Lower lobe of right lung (tissue), 2 donors: Measurements from ENCODE around the gene ANKRD12. TPM values are rescaled to one million over a fixed set of nuclear protein-coding genes. Genes with fewer than 3 reads are reported as not detected.

ENCODE experiments used
- ATAC-seq, 2 donors: fragments of 200-7000 bp; cut with Tn5 transposase; one replicate each; pipeline ENCODE4 v1.9.1; 2020 to 2022; ENCODE audit warnings: mild to moderate bottlenecking in 2 of 2, moderate library complexity in 2 of 2
- DNase-seq: peaks from one replicate; pipeline ENCODE4 v3.0.0-alpha.2; 2020
- H3K27ac ChIP-seq: fragments of 200-600 bp; one replicate; pipeline ENCODE4 v1.8.0; 2022
- H3K27me3 ChIP-seq: fragments of 200-600 bp; one replicate; pipeline ENCODE4 v1.8.0; 2022; ENCODE audit warnings: low read depth
- H3K36me3 ChIP-seq: fragments of 200-600 bp; one replicate; pipeline ENCODE4 v1.8.0; 2022; ENCODE audit warnings: mild to moderate bottlenecking
- H3K4me1 ChIP-seq: fragments of 200-600 bp; one replicate; pipeline ENCODE4 v1.8.0; 2022
- H3K4me3 ChIP-seq: fragments of 200-600 bp; one replicate; pipeline ENCODE4 v1.8.0; 2022; ENCODE audit warnings: mild to moderate bottlenecking
- H3K9me3 ChIP-seq: fragments of 200-600 bp; one replicate; pipeline ENCODE4 v1.8.0; 2022
- CTCF ChIP-seq: fragments of 200-600 bp; IDR thresholded peaks from one replicate; pipeline ENCODE4 v1.8.0; 2022; ENCODE audit warnings: antibody characterized with exemption, mild to moderate bottlenecking
- intact Hi-C: fragments of 100-400 bp; cut with DNase I; formaldehyde crosslinking; loops from one replicate; pipeline ENCODE4 v1.11.0; 2022
- total RNA-seq: library from RNA; stranded (reverse); fragmentation: NEBNext Ultra II Directional; extraction: Animal tissue kit (Norgen Biotek cat#: 25700); gene quantifications from one replicate; pipeline ENCODE4 v1.2.1, GENCODE V29; 2021
- donor health status: DM: no; HTN: yes; CAD: no; lungs with severe emphysema.

The ANKRD12 gene
- total RNA-seq, 1 donor from 2014 or later, result 77.7 TPM

- ATAC-seq, result no peak
- intact Hi-C loops, result no loop called here
Measured at GRCh38 chr18:9182852-9183399, 46.3 kb downstream of the ANKRD12 start.

DNA sequence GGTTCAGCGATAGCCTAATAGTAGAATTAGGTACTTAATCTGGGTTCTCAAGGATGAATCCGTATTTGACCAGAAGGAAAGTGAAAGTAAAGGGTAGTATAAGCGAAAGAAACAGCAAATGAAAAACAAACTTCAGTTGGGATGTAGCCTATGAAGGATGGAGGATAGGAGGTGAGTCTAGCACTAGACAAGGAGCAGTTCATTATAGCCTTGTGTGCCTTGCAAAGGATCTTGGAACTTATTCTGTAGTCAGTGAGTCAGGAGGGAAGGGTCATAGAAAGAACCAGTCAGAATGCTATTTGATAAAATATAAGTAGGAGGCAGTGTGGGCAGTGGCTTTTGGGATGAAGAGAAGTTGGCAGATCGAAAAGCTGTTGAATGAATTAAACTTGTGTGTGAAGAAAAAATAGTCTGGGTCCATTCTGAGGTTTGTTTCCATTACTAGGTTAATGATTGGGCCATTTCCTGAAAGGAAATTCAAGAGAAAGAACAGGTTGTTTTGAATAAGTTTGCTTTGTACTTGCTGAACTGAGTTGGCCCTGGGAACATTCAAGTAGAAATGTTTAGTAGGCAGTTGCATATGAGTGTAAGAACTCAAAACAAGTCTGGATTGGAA, 48.5 kb downstream of the ANKRD12 start:
- Histone ChIP-seq H3K36me3 (peaks cover 24% of the 10 kb centered on the region), H3K9me3 (no peaks in the 10 kb centered on the region), H3K27me3 (no peaks in the 10 kb centered on the region), H3K27ac (no peak overlapping the region), H3K4me3 (peak overlapping the region; percentile 27), H3K4me1 (peaks cover 15% of the 10 kb centered on the region)
- ATAC-seq, result peak in 1 of 2 donors; percentile 68
- DNase-seq, result no peak
- no peak for TF ChIP-seq CTCF
- intact Hi-C loops, result no loop called here

More at GRCh38 chr18:9182852-9183399, 46.3 kb downstream of the ANKRD12 start:
- Histone ChIP-seq H3K27me3 (no peaks in the 10 kb centered on the region), H3K9me3 (no peaks in the 10 kb centered on the region), H3K4me3 (no peak overlapping the region), H3K27ac (no peak overlapping the region), H3K36me3 (peaks cover 24% of the 10 kb centered on the region), H3K4me1 (peaks cover 10% of the 10 kb centered on the region)
- no peak for DNase-seq
- TF ChIP-seq CTCF, result no peak

DNA sequence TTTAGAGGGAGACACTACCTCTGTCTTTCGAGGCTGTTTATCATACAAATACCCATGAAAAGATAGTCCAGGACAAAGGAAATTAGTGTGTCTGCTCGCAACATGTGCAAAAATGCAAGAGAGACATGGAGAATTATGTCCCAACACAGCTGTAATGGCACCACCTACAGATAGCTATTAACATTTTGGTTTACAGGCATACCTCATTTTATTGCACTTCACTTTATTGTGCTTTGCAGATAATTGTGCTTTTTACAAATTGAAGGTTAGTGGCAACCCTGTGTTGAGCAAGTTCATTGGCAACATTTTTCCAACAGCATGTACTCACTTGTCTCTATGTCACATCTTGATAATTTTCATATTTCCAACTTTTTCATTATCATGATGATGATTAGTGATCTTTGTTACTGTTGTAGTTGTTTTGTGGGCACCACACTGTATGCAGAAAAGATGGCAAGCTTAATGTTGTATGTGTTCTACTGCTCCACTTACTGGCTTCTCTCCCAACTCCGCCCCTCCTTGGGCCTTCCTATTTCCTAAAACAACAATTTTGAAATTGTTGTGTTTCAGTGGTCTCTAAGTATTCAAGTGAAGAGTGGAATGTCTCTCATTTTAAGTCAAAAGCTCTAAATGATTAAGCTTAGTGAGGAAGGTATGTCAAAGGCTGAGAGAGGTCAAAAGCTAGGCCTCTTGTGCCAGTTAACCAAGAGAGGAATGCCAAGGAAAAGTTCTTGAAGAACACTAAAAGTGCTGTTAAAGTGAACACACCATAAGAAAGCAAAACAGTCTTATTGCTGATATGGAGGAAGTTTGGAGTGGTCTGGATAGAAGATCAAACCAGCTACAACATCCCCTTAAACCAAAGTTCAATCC, 52.0 kb downstream of the ANKRD12 start:
- DNase-seq (no peak), ATAC-seq (peak; percentile 30 to 34)
- Histone ChIP-seq H3K4me1 (peaks cover 7% of the 10 kb centered on the region), H3K9me3 (no peaks in the 10 kb centered on the region), H3K27me3 (no peaks in the 10 kb centered on the region), H3K4me3 (no peak overlapping the region), H3K36me3 (peaks cover 10% of the 10 kb centered on the region), H3K27ac (no peak overlapping the region)
- intact Hi-C loops, result no loop called here
- TF ChIP-seq CTCF, result no peak

- no peak for TF ChIP-seq CTCF
- ATAC-seq (no peak), DNase-seq (no peak)
- Histone ChIP-seq H3K27me3 (no peaks in the 10 kb centered on the region), H3K4me3 (no peak overlapping the region), H3K4me1 (peaks cover 7% of the 10 kb centered on the region), H3K36me3 (peaks cover 9% of the 10 kb centered on the region), H3K27ac (no peak overlapping the region), H3K9me3 (no peaks in the 10 kb centered on the region)
- intact Hi-C loops, result no loop called here
Measured at GRCh38 chr18:9189491-9189890, 52.9 kb downstream of the ANKRD12 start.

GRCh38 chr18:9191658-9192256, 55.2 kb downstream of the ANKRD12 start:
- Histone ChIP-seq H3K36me3 (peaks cover 20% of the 10 kb centered on the region), H3K9me3 (no peaks in the 10 kb centered on the region), H3K27ac (no peak overlapping the region), H3K27me3 (no peaks in the 10 kb centered on the region), H3K4me1 (peaks cover 7% of the 10 kb centered on the region), H3K4me3 (no peak overlapping the region)
- peak in 1 of 2 donors; percentile 47 for ATAC-seq
- intact Hi-C loops, result no loop called here
- TF ChIP-seq CTCF, result no peak
- DNase-seq, result no peak
